Endothelial cell of umbilical vein (primary cell): Measurements from ENCODE around the gene ADGRL3.

Experiments
- CTCF ChIP-seq, 2 donors: IDR thresholded peaks; 1 replicate in 1 of 2; 2 replicates in 1 of 2; pipeline ENCODE4 v1.5.1; 2011; ENCODE audit warnings: low read length in 2 of 2, mild to moderate bottlenecking in 2 of 2, moderate library complexity in 2 of 2, control low read depth in 1 of 2, inconsistent platforms in 1 of 2, low read depth in 1 of 2; ENCODE audit not compliant: insufficient read depth in 1 of 2; ENCODE audit errors: extremely low read depth in 1 of 2
- EZH2 ChIP-seq: IDR thresholded peaks from 2 replicates; pipeline ENCODE4 v1.6.1; 2012; ENCODE audit warnings: borderline replicate concordance, low read depth, mild to moderate bottlenecking, moderate library complexity, low read length, inconsistent platforms; ENCODE audit not compliant: severe bottlenecking
- GATA2 ChIP-seq: IDR thresholded peaks from 2 replicates; pipeline ENCODE4 v1.7.0; 2011; ENCODE audit warnings: low read depth, mild to moderate bottlenecking, moderate library complexity, mixed read lengths, low read length; ENCODE audit not compliant: insufficient read length, insufficient read depth
- JUN ChIP-seq: IDR thresholded peaks from 2 replicates; pipeline ENCODE4 v1.6.1; 2011; ENCODE audit warnings: borderline replicate concordance, low read depth; ENCODE audit not compliant: insufficient read length, insufficient read depth
- MAX ChIP-seq: IDR thresholded peaks from 2 replicates; pipeline ENCODE4 v1.6.1; 2011; ENCODE audit not compliant: insufficient read depth, insufficient read length
- MYC ChIP-seq: IDR thresholded peaks from one replicate; pipeline ENCODE4 v1.6.1; 2011; ENCODE audit warnings: mild to moderate bottlenecking, low read depth, low read length
- POLR2A ChIP-seq: IDR thresholded peaks from 2 replicates; pipeline ENCODE4 v1.6.1; 2012; ENCODE audit warnings: low read depth, mild to moderate bottlenecking, control low read depth, low read length
- POLR2AphosphoS5 ChIP-seq: IDR thresholded peaks from 2 replicates; pipeline ENCODE4 v1.6.1; 2012; ENCODE audit warnings: low read depth, mild to moderate bottlenecking, control low read depth, low read length, moderate library complexity; ENCODE audit not compliant: insufficient read depth

DNA sequence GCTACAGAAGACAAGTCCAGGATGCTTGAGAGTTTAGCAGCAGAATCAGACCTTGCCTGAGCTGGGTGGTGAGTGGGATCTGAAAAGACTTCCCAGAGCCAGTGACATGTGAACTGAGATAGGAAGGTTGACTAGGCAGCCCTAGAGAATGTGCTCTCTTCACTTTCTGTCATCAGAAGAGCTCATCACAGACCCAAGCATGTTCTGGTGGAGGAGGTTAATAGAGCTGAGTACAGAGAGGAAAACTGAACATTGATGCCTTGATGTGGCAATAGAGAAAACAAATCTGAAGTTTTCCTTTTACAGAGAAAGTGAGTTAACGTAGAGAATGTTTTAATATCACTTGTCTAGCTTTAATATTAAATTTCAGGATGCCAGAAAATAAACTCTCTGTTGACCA is 17.1 kb downstream of the ADGRL3 start:
- no peak for TF ChIP-seq CTCF (IDR thresholded peaks at IDR 0.05; ENCODE audit: extremely low read depth in 1 of 2, insufficient read depth in 1 of 2, low read depth in 1 of 2, low read length in 2 of 2)
- TF ChIP-seq EZH2 = no peak
- no peak for TF ChIP-seq POLR2AphosphoS5
- no peak for TF ChIP-seq POLR2A
- no peak for TF ChIP-seq JUN
- TF ChIP-seq MYC = no peak
- TF ChIP-seq MAX = no peak
- TF ChIP-seq GATA2 = no peak
